Measurements from ENCODE around the gene SCAF1.
A peak's percentile ranks its signal among the peaks of the same experiment; 100 is the strongest.

Gene SCAF1, protein sequence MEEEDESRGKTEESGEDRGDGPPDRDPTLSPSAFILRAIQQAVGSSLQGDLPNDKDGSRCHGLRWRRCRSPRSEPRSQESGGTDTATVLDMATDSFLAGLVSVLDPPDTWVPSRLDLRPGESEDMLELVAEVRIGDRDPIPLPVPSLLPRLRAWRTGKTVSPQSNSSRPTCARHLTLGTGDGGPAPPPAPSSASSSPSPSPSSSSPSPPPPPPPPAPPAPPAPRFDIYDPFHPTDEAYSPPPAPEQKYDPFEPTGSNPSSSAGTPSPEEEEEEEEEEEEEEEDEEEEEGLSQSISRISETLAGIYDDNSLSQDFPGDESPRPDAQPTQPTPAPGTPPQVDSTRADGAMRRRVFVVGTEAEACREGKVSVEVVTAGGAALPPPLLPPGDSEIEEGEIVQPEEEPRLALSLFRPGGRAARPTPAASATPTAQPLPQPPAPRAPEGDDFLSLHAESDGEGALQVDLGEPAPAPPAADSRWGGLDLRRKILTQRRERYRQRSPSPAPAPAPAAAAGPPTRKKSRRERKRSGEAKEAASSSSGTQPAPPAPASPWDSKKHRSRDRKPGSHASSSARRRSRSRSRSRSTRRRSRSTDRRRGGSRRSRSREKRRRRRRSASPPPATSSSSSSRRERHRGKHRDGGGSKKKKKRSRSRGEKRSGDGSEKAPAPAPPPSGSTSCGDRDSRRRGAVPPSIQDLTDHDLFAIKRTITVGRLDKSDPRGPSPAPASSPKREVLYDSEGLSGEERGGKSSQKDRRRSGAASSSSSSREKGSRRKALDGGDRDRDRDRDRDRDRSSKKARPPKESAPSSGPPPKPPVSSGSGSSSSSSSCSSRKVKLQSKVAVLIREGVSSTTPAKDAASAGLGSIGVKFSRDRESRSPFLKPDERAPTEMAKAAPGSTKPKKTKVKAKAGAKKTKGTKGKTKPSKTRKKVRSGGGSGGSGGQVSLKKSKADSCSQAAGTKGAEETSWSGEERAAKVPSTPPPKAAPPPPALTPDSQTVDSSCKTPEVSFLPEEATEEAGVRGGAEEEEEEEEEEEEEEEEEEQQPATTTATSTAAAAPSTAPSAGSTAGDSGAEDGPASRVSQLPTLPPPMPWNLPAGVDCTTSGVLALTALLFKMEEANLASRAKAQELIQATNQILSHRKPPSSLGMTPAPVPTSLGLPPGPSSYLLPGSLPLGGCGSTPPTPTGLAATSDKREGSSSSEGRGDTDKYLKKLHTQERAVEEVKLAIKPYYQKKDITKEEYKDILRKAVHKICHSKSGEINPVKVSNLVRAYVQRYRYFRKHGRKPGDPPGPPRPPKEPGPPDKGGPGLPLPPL

DNA sequence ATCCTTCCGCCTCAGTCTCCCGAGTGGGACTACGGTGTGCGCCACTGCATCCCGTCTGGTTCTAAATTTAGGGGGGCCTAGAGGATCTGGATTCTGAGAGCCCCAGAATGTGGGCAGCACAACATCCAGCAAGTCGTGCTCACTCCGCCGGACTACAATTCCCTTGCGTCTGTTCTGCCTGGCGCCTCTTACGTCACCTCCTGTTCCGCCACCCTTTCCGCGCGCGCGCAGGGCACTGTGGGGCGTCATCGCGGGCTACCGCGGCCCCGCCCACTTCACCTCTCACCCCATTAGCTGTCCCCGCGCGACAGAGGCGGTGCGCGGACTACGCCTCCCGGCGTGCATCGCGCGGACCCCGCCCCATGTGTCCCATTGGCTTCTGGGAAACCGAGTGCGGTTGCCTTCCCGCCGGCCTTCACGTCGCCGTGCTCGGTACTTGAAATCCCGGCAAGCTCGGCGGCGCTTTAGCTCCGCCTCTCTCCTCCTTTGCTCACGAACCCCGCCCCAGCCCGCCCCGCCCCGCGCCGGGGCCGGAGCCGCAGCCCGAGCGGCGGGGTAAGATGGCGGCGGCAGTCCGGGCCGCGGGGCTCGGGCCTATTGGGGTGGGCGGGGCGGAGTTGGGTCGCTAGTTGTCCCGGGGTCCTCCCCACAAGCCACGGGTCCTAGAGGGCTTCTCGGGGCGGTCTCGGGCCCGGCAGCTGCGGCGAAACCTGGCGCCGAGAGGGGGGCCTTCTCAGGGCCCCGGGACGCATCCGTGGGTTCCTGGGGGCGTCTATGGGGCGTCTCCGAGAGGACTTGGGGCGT, at the start of gene SCAF1:
SCAF1 (plus strand) TSS at position 522 of the 804 bp plus-strand sequence. CDS start 2,818 bp downstream, outside the sequence.
- DNase-seq (ENCODE audit: low spot score) = peak; percentile 99

DNA sequence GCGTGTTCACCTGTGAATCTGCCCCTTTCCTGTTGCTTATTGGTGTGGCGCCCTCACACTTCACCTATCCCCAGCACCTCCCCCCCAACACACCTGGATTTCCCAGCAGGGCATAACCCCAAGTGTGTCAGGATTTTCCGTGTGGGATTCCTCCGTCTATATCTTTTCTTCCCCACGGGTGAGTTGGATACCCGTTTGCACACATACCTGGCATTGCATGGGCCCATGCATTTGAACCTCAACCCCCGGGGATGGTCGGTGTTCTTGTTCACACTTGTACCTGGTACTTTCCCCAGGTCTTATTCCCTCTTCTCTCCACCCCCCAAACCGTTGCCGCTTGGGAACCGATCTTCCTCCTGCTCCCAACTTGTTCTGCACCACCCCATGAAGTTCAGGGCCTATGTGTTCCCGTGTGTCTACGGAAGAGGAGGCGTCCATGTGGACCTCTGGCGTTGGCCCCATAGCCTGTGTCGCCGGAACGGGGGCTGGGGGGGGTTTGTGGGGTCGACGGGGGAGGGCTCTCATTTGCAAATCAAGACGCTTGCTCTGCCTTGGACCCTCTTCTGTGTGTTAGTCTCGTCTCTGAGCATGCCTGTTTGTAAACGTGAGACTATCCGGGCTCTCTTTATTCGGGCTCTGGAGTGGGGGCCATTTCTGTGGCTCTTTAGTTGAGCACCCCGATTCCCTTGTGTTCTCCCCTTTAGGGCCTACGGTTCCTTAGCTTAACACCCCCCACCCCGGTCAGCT, 49.4 kb upstream of the SCAF1 start:
- peak; percentile 14 for DNase-seq (ENCODE audit: low spot score)

DNA sequence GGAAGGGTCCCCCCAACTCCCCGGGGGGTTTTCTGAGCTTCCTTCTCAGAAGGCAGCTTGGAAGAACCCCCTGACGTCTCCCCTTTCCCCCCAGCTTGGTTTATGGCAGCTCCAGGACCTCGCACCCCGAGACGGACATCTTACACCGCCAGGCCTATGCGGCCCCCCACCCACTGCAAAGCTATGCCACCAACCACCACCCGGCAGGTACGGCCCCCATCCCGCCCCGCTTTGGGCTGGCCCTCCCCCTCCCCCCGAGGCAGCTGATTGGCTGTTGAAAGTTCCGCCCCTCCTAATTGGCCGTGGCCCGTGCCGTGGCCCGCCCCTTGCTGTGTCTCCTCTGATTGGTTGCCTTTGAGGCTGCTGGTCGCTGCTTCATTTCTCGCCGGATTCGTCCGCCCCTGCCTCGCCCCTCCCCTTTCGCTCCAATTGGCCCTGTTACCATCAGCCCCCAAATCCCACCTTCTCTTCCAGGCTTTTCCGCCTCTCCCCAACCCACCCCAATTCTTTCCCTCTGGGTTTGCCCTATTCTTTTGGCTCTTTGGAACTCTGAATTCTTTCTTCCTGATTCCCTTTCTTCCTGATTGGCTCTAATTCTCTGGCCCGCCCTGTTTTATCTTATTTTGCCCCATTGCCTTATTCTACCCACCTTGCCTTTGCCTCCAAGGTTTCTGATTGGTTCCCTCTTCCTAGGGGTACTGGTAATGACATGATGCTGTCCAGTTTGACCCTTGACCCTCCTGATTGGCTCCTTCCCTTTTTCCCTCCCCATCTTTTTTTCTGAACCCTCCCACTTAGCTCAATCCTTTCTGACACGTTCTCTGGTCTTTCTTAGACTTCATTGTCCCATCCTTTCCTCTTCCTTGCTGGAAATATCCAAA, 48.5 kb upstream of the SCAF1 start:
- DNase-seq (ENCODE audit: low spot score) = peak; percentile 91

DNA sequence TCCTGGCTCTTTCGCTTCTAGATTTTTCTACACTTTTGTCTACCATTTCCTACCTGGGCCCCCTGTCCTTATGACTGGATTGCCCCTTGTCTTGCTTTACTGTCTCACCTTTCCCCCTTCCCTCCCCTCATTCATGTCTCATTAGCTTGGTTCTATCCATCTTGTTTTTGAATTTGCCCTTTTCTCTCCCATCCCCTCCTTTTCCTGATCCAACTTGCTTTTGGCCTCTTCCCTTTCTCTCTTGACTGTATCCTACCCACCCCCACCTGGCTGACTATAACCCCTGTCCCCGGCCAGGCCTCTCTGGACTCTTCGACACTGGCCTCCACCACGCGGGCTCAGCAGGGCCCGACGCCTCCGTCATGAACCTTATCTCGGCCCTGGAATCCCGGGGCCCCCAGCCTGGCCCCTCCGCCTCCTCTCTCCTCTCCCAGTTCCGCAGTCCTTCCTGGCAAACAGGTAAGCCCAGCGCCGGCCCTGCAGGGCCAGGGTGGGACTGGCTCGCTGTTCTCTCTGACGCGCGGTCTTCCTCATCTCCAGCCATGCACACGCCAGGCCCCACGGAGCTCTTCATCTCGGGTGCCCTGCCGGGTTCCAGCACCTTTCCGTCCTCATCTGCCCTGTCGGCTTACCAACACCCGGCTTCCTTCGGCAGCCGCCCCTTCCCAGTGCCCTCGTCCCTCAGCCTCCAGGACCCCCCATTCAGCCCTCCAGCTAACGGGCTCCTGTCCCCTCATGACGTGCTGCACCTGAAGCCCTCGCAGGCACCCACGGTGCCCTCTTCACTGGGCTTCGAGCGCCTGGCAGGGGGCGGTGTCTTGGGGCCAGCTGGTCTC, 47.6 kb upstream of the SCAF1 start:
- no peak for DNase-seq (ENCODE audit: low spot score)

DNA sequence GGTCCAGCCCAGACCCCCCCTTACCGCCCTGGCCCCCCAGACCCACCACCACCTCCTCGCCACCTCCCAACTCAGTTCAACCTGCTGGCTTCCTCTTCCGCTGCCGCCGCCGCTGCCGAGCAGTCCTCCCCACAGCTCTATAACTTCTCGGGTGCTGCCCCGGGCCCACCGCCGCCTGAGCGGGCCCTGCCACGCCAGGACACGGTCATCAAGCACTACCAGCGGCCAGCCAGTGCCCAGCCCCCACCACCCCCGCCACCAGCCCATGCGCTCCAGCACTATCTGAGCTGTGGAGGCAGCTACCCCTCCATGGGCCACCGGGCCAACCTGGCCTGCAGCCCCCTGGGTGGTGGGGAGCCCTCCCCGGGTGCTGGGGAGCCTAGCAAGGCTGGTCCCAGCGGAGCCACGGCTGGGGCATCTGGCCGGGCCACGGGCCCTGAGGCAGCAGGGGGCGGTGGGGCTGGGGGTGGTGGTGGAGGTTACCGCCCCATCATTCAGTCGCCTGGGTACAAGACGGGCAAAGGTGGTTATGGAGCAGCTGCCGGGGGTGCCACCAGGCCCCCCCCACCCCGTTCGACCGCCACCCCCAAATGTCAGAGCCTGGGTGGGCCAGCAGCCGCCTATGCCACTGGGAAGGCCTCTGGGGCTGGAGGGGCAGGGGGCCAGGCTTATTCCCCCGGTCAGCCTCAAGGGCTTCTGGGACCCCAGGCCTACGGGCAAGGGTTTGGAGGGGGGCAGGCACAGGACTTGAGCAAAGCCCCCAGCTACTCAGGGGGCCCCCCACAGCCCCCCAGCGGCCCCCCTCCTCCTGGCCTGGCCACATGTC, 46.8 kb upstream of the SCAF1 start:
- DNase-seq (ENCODE audit: low spot score) = no peak

DNA sequence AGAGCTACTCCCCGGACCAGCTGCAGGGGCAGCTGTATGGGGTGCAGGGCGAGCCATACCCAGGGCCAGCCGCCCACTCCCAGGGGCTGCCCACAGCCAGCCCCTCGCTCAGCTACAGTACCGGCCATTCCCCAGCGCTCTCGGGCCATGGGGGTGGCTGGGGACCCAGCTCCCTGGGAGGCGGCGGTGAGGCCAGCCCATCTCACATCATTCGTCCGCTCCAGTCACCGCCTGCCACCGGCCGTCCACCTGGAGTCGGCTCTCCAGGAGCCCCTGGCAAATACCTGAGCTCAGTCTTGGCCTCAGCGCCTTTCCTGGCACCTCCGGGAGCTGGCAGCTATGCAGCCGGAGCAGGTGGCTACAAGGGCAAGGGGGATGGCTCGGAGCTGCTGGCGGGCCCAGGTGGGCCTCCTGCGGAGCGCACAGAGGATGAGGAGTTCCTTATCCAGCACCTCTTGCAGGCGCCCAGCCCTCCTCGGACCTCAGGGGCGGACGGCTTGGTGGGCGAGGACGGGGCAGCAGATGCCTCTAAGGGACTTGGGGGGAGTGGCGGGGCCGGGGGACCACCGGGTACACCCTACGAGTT, 46.1 kb upstream of the SCAF1 start:
- DNase-seq (ENCODE audit: low spot score) = no peak

DNA sequence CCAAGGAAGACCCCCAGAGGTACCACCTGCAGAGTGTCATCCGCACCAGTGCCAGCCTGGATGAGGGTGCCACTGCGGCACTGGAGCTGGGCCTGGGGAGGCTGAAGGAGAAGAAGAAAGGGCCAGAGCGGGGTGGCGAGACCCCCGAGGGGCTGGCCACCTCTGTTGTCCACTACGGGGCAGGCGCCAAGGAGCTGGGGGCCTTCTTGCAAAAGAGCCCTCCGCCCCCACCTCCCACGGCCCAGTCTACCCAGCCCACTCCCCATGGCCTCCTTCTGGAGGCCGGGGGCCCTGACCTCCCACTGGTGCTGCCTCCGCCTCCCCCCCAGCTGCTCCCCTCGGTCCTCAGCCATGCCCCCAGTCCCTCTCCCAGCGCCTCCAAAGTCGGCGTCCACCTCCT, 45.6 kb upstream of the SCAF1 start:
- no peak for DNase-seq (ENCODE audit: low spot score)

DNA sequence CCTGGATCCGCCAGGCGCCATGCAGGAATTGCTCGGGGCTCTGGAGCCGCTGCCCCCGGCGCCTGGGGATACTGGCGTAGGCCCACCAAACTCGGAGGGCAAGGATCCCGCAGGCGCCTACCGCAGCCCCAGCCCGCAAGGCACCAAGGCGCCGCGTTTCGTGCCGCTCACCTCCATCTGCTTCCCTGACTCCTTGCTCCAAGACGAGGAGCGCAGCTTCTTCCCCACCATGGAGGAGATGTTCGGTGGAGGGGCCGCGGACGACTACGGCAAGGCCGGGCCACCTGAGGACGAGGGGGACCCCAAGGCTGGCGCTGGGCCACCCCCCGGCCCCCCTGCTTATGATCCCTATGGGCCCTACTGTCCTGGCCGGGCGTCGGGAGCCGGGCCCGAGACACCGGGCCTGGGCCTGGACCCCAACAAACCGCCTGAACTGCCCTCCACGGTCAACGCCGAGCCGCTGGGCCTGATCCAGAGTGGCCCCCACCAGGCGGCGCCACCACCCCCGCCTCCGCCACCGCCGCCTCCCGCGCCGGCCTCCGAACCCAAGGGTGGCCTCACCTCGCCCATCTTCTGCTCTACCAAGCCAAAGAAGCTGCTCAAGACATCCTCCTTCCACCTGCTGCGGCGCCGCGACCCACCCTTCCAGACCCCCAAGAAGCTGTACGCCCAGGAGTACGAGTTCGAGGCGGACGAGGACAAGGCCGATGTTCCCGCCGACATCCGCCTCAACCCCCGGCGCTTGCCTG, 44.9 kb upstream of the SCAF1 start:
- no peak for DNase-seq (ENCODE audit: low spot score)

DNA sequence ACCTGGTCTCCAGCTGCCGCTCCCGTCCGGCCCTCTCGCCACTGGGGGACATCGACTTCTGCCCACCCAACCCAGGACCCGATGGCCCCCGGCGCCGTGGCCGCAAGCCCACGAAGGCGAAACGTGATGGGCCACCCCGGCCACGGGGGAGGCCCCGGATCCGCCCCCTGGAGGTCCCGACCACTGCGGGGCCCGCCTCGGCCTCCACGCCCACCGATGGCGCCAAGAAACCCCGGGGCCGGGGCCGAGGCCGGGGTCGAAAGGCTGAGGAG, 44.4 kb upstream of the SCAF1 start:
- no peak for DNase-seq (ENCODE audit: low spot score)

DNA sequence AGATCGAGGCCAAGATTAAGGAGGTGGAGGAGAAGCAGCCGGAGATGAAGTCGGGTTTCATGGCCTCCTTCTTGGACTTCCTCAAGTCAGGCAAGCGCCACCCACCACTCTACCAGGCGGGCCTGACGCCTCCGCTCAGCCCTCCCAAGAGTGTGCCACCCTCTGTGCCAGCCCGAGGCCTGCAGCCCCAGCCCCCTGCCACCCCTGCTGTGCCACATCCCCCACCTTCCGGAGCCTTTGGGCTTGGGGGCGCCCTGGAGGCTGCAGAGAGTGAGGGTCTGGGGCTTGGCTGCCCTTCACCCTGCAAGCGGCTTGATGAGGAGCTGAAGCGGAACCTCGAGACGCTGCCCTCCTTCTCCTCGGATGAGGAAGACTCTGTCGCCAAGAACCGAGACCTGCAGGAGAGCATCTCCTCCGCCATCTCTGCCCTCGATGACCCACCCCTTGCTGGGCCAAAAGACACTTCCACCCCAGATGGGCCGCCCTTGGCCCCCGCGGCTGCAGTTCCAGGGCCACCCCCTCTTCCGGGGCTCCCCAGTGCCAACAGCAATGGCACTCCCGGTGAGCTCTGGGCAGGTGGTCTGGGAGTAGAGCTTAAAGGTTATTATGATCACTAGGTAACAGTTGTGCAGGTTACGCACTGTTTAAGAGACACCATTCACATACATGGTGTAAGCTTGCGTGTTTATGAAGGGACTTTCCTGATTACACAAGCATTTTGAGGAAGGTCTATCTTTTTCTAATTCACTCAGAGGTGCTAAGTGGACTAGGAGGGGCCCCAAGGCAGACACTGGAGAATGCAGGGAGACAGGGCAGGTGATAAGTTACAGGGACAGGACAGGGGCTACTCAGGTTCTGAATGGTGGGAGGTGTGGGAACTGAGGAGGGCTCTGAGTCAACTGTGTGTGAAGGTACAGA, 42.4 kb upstream of the SCAF1 start:
- DNase-seq (ENCODE audit: low spot score) = no peak

DNA sequence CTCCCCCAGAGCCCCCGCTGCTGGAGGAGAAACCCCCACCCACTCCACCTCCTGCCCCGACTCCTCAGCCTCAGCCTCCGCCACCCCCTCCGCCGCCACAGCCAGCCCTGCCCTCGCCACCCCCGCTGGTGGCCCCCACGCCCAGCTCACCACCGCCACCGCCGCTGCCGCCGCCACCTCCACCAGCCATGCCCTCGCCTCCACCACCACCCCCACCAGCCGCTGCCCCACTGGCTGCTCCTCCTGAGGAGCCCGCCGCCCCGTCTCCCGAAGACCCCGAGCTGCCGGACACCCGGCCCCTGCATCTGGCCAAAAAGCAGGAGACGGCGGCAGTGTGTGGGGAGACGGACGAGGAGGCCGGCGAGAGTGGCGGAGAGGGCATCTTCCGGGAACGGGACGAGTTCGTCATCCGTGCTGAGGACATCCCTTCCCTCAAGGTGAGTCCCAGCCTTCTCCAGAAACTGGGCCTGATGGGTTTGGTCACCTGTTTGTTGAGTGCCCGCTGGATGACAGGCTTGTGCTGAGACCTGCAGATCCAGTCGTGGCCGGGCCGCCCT, 40.4 kb upstream of the SCAF1 start:
- no peak for DNase-seq (ENCODE audit: low spot score)

DNA sequence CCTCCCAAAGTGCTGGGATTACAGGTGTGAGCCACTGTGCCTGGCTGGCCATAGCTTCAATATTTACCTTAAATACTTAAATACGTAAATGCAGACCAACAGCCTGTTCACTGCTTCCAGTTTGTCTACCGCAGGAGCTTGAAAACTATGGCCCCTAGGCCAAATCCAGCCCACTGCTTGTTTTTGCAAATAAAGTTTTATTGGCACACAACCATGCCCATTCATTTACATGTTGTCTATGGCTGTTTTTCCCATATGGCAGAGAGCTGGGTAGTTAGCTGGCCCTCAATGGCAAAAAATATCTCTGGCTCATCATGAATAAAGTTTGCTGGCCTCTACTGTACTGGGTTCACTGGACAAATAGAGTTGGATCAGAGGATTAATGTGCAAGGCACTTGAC, 39.2 kb upstream of the SCAF1 start:
- no peak for DNase-seq (ENCODE audit: low spot score)

DNA sequence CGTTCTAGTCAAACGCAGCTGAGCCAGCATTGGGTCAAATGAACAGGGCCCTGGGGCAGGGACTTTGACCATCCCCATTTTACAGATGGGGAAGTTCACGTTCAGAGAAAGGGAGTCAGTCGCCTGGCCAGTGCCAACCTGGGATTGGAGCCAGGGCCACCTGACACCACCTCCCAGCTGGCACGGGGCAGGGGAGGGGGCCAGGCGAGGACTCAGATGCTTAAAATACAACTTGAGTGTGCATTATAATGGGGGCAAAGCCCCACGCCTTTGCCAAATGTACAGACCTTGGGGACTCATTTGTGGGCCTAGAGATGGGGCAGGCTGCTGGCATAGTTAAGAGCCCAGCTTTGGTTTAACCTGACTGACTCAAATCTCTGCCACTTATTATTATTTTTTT, 36.4 kb upstream of the SCAF1 start:
- DNase-seq (ENCODE audit: low spot score) = no peak

DNA sequence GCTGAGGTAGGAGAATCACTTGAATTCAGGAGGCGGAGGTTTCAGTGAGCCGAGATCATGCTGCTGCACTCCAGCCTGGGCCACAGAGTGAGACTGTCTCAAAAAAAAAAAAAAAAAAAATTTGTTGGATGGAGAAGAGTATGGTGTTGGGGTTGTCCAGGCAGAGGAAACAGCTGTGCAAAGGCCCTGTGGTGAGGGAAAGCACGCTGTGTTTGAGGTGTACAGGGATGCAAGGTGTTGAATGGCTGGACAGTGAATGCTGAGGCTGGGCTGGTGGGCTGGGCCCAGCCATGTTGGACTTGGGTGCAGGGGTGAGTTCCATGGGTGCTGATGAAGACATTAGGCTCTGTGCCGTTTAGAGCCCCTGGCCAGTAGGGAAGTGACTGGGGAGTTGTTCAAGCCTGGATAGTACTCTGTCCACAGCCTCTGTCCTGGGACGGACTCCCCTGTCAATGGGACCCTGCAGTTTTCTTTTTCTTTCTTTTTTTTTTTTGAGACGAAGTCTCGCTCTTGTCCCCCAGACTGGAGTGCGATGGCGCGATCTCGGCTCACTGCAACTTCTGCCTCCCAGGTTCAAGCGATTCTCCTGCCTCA, 32.4 kb upstream of the SCAF1 start:
- no peak for DNase-seq (ENCODE audit: low spot score)

DNA sequence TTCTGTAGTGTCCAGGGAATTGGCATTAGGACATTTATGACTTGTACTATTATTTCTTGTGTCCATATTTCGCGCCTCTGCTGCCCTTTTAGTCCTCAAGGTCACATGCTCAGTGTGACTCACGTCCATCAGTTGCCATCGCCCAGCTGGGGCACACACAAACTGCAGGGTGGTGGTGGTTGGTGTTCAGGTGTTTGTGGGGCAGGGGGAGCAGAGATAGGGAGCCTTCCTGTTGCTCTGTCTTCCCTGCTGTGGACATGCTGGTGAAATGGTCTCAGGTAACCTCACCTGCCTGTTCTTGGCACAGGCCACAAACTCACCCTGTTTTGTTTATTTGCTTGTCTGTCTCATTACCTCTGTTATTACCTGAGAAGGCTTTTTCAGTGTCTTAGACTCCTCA, 28.6 kb upstream of the SCAF1 start:
- DNase-seq (ENCODE audit: low spot score) = no peak
